Measurements from ENCODE around the gene NUFIP2.

The NUFIP2 gene

DNA sequence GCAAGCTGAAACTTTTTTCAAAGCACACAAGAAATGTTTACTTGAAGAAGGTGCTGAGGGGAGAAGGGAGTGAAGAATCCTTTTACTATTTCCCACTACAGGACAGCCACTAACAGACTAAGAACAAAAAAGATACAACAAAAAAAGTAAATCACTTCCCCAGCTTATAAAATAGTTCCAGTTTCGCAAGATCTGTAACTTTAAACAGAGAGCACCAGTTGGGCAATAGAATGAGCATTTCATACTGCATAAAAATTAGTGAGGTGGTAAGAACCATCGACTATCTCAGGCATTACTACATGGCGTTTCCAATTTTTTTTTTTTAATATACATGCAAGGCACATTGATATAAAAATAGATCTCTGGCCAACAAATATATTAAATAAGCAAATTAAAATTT is 36.2 kb downstream of the NUFIP2 start:
- H3K27ac ChIP-seq: no peak overlapping the region
- POLR2A ChIA-PET (ENCODE audit: low non-redundant PET): no interaction called here
- DNase-seq (ENCODE audit: low spot score): no peak
- CTCF ChIA-PET: interaction anchor here (0.6 to 1.5 kb wide), 5 partner anchors 10 to 134 kb away, joined by 3 to 6 read pairs (median 4); no protein-coding TSS in a partner anchor
- TF ChIP-seq, protein P1, sequence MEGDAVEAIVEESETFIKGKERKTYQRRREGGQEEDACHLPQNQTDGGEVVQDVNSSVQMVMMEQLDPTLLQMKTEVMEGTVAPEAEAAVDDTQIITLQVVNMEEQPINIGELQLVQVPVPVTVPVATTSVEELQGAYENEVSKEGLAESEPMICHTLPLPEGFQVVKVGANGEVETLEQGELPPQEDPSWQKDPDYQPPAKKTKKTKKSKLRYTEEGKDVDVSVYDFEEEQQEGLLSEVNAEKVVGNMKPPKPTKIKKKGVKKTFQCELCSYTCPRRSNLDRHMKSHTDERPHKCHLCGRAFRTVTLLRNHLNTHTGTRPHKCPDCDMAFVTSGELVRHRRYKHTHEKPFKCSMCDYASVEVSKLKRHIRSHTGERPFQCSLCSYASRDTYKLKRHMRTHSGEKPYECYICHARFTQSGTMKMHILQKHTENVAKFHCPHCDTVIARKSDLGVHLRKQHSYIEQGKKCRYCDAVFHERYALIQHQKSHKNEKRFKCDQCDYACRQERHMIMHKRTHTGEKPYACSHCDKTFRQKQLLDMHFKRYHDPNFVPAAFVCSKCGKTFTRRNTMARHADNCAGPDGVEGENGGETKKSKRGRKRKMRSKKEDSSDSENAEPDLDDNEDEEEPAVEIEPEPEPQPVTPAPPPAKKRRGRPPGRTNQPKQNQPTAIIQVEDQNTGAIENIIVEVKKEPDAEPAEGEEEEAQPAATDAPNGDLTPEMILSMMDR (conservative IDR thresholded peaks at IDR 0.05; ENCODE audit: low read depth): no peak

GRCh38 chr17:29256735-29257466 is 37.0 kb downstream of the NUFIP2 start:
- DNase-seq (ENCODE audit: low spot score): no peak
- H3K27ac ChIP-seq: no peak overlapping the region
- CTCF ChIA-PET: interaction anchor here (0.6 to 1.5 kb wide), 5 partner anchors 11 to 140 kb away, joined by 3 to 13 read pairs (median 4); no protein-coding TSS in a partner anchor
- POLR2A ChIA-PET (ENCODE audit: low non-redundant PET): no interaction called here
- TF ChIP-seq, protein P1 (conservative IDR thresholded peaks at IDR 0.05; ENCODE audit: low read depth): no peak

- no peak for DNase-seq (ENCODE audit: low spot score)
- CTCF ChIA-PET: interaction anchor here (0.8 to 1.5 kb wide), 4 partner anchors 16 to 139 kb away, joined by 3 to 13 read pairs (median 5); no protein-coding TSS in a partner anchor
- H3K27ac ChIP-seq: no peak overlapping the region
- TF ChIP-seq, protein P1 (conservative IDR thresholded peaks at IDR 0.05; ENCODE audit: low read depth): no peak
- POLR2A ChIA-PET (ENCODE audit: low non-redundant PET): no interaction called here
Measured at GRCh38 chr17:29255926-29256522, 37.9 kb downstream of the NUFIP2 start.

DNA sequence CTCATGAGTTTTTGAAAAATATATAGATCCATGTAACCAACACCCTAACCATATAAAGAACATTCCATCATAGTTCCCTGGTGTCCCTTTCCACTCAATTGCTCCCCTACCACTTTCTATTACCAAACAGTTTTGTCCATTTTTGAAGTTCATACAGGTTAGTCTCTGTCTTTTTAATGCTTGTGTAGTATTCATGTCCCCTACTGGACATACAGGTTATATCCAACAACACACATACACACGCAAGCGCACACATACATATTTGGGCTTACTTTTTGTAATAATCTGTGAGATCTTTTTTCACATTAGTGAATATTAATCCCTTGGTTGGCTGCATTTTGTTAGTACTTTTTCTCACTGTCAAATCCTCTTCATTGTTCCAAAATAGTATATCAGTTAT is 40.9 kb downstream of the NUFIP2 start:
- H3K27ac ChIP-seq: no peak overlapping the region
- POLR2A ChIA-PET (ENCODE audit: low non-redundant PET): no interaction called here
- CTCF ChIA-PET: no interaction called here
- no peak for DNase-seq (ENCODE audit: low spot score)
- TF ChIP-seq, protein P1 (conservative IDR thresholded peaks at IDR 0.05; ENCODE audit: low read depth): no peak

DNA sequence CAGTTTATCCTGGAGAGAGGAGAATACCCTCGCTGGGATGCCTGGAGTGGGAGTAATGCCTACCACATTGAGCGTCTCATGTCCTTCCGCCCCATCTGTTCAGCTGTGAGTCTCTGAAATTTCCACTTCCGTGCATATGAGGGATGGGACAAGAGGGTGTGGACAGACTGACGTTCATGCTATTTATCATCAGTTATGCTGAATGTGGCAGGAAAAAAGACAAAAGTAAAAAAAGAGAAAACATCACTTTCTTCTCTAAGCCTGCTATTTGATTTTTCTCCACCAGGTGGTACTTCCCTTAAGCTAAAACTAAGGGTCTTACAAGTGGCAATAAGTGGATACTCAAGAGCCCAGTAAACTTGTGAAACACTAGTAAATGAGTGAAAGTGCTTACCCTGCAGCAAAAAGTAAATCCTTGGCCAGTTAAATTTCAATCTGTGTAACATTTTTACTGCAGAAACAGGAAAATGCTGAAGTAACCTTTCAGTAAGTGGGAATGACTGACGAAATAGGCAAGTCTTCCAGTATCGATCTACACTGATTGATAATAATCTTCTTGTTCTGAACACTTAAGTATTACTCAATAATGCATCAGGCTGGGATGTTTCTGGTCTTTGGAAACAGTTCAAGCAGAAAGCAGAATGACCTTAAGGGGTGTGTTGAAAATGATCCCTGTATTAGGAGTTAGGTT is 41.7 kb downstream of the NUFIP2 start:
- DNase-seq (ENCODE audit: low spot score): peak; percentile 29
- TF ChIP-seq, protein P1 (conservative IDR thresholded peaks at IDR 0.05; ENCODE audit: low read depth): no peak
- CTCF ChIA-PET: interaction anchor here (0.5 kb wide), 1 partner anchor 11 kb away, joined by 3 read pairs; no protein-coding TSS in a partner anchor
- H3K27ac ChIP-seq: no peak overlapping the region
- POLR2A ChIA-PET (ENCODE audit: low non-redundant PET): no interaction called here

GRCh38 chr17:29251184-29251583 is 42.8 kb downstream of the NUFIP2 start:
- CTCF ChIA-PET: interaction anchor here (0.5 to 1.3 kb wide), 3 partner anchors 9 to 441 kb away, joined by 3 to 5 read pairs (median 3); no protein-coding TSS in a partner anchor
- TF ChIP-seq, protein P1 (conservative IDR thresholded peaks at IDR 0.05; ENCODE audit: low read depth): no peak
- H3K27ac ChIP-seq: no peak overlapping the region
- no peak for DNase-seq (ENCODE audit: low spot score)
- POLR2A ChIA-PET (ENCODE audit: low non-redundant PET): no interaction called here

Data from RWPE1 (cell line).